Left cardiac atrium (tissue), 4 donors: ENCODE data around the gene TBXAS1. TPM values are rescaled to one million over a fixed set of nuclear protein-coding genes. Genes with fewer than 3 reads are reported as not detected.

Source experiments
- ATAC-seq, 2 donors: fragments of 200-7000 bp; cut with Tn5 transposase; one replicate each; pipeline ENCODE4 v1.9.1; 2020; ENCODE audit warnings: mild to moderate bottlenecking in 2 of 2, moderate library complexity in 2 of 2
- DNase-seq: peaks from one replicate; pipeline ENCODE4 v3.0.0-alpha.2; 2020
- intact Hi-C, 2 donors: fragments of 100-400 bp; cut with DNase I; formaldehyde crosslinking; loops; one replicate each; pipeline versions ENCODE4 v1.14.1 to v1.15.1; 2022 to 2023
- total RNA-seq, 2 donors: library from RNA; stranded (reverse); fragmentation: NEBNext Ultra II Directional; extraction: Animal tissue kit (Norgen Biotek cat#: 25700); gene quantifications; one replicate each; pipeline ENCODE4 v1.2.1, GENCODE V29; 2021
- donor health status: DM: no; HTN: yes; CAD: no.
- donor health status: DM: no; HTN: yes; CAD: no; lungs with severe emphysema.
- donor health status: DM: yes; HTN: yes; CAD: no.
- donor health status: Dilated cardiomyopathy.

TBXAS1 gene
- total RNA-seq, 2 donors from 2014 or later: 10.0 to 11.3 TPM

DNA sequence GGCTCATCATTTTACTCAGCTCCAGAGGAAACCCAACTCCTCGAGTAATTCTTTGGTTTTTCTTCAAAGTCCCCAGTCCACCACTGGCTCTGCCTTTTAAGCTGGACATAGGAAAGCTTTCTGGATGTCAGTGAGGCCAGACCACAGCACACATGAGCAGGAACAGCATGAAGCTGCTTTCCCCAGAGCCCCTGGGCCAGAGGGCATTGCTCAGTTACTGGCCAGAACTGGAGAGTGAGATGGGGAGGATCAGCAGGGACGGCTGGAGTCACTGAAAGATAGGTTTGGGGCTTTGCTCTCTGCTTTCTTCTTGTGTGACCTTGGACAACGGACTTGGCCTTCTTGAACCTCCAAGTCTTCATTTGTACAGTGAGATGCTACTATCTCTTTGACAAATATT, 190.5 kb downstream of the TBXAS1 start:
- DNase-seq: no peak
- no peak for ATAC-seq
- intact Hi-C loops: no loop called here

GRCh38 chr7:140021603-140022002, 192.5 kb downstream of the TBXAS1 start:
- DNase-seq: no peak
- intact Hi-C loops: no loop called here
- ATAC-seq: no peak

- intact Hi-C loops: no loop called here
- no peak for ATAC-seq
- no peak for DNase-seq
Measured at GRCh38 chr7:140022582-140023211, 193.6 kb downstream of the TBXAS1 start.

DNA sequence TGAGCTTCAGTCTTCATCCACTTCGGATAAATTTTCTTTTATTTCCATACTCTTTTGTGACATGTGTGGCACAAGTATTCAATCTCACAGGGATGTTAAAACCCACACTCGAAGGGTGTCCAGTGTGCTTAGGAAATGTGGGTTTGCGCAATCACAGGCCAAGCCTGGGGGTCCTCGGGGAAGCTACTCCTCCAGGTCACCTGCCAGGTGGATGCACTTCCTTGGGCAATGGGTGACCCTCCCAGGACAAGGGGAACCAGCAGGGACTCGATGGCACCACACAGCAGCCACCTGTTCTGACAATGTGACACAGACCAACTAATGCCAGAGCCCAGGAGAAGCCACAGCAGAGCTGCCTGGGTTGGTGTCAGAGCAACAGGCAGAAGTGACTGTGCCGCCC, 194.7 kb downstream of the TBXAS1 start:
- DNase-seq: no peak
- no peak for ATAC-seq
- intact Hi-C loops: no loop called here

DNA sequence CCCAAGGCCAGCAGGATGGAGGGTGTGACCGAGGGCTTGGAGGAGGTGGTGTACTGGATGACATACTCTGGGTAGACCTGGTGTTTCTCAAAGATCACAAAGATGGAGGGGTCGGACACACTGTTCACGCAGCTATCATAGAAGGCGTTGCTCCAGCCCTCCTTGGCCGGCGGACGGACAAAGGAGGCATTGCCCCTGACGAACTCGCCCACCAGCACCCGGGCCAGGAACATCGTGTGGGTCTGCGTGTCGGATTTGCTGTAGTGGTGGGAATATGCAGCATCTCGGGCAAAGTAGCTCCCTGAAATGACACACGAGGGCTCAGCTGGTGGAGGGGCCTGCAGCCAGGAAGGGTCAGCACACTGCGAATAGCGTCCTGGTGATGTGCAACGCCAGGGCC, 195.5 kb downstream of the TBXAS1 start:
- no peak for ATAC-seq
- intact Hi-C loops: no loop called here
- DNase-seq: no peak

GRCh38 chr7:140025241-140025640, 196.2 kb downstream of the TBXAS1 start:
- DNase-seq (no peak), ATAC-seq (no peak)
- intact Hi-C loops: no loop called here

- DNase-seq (no peak), ATAC-seq (no peak)
- intact Hi-C loops: no loop called here
Measured at GRCh38 chr7:140025814-140026433, 196.9 kb downstream of the TBXAS1 start.

GRCh38 chr7:140026935-140027334, 197.9 kb downstream of the TBXAS1 start:
- no peak for ATAC-seq
- intact Hi-C loops: no loop called here
- DNase-seq: no peak

- DNase-seq (no peak), ATAC-seq (no peak)
- intact Hi-C loops: no loop called here
Measured at GRCh38 chr7:140027858-140028257, 198.8 kb downstream of the TBXAS1 start.

DNA sequence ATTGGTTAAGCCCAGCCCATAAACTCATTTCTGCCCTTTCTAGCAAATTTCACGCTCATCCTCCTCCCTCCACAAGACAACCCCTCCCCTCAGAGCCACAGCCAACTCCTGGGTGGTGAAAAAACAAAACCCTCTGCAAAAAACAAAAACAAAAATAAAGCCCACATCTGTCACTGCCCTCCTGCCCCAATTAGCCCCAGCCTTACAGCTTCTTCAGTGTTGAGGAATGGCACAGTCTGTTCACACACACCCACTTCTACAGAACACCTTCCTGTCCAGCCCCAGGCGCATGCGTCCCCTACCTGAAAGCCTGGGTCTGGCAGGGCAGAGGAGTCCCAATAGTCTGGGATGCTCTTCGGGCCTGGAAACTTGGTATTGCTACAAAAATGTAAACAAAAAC, 199.2 kb downstream of the TBXAS1 start:
- intact Hi-C loops: no loop called here
- DNase-seq: no peak
- no peak for ATAC-seq

DNA sequence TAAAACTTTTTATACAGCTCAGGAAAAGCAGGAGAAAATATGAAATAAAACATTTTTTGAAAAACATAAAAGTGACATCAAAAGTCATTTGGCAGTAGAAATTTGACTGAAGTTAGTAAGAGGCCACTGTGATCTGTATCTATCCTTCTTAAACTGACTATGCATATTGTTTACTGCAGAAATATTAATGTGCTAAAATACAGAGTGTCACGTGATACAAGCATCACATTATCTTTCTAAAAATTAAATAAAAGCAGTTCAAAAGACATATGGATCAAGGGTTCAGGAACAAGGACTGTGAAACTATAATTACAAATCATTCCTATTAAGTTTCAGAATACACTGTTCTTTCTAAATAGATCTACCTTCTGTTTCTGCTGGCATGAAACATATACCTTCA, 200.0 kb downstream of the TBXAS1 start:
- intact Hi-C loops: no loop called here
- no peak for ATAC-seq
- DNase-seq: no peak

DNA sequence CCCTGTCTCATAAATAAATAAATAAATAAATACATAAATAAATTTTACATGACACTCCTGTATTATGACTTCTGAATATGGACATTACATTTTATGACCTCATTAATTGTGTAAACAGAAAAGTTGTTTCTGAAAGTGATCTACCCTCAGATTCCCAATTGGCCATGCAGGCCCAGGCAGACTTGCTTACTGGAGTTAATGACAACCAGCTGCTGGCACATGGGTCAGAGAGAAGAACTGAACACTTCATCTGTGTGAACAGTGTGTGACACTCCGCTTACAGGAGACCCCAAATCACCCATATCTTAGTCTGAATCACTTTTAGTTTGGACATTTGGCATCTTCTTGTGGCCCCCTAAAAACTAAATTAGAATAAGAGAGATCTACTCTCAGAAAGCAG, 202.3 kb downstream of the TBXAS1 start:
- ATAC-seq: no peak
- DNase-seq: no peak
- intact Hi-C loops: no loop called here

DNA sequence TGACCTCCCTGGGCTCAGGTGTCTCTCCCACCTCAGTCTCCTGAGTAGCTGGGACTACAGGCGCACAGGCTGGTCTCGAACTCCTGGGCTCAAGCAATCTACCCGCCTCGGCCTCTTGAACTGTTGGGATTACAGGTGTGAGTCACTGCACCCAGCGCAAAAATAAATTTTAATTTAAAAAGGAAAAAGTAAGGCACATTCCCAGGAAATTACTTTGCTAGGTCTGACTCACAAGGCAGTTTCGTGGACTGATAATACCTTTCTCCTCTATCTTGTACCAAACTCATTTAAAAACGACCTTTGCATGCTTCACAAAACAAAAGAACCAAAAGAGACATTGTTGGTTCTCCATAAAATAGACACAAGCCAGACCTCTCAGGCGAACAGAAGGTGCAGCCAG, 204.0 kb downstream of the TBXAS1 start:
- no peak for DNase-seq
- intact Hi-C loops: no loop called here
- no peak for ATAC-seq

- ATAC-seq: no peak
- intact Hi-C loops: no loop called here
- no peak for DNase-seq
Measured at GRCh38 chr7:140033779-140034363, 204.8 kb downstream of the TBXAS1 start.

DNA sequence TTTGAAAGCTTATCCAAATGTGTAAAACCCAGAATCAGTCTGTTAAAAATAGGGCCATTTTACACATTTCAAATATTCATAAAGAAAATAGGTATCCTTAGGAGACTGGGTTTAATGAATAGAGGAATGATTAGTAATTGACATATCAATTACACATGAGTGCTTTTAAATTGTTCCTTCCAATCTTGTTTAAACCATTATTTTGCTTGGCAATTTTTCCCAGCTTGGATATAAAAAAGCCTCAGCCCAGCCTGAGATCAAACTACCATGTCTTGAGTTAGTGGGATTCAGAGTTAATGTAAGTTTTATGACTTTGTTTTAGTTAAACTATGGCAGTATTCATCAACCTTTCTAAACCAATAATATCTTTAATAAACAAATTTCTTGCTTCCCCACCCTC, 205.4 kb downstream of the TBXAS1 start:
- no peak for ATAC-seq
- intact Hi-C loops: no loop called here
- DNase-seq: no peak

- intact Hi-C loops: no loop called here
- ATAC-seq: no peak
- no peak for DNase-seq
Measured at GRCh38 chr7:140035400-140036223, 206.5 kb downstream of the TBXAS1 start.

GRCh38 chr7:140036224-140036962, 207.3 kb downstream of the TBXAS1 start:
- ATAC-seq (no peak), DNase-seq (no peak)
- intact Hi-C loops: no loop called here

DNA sequence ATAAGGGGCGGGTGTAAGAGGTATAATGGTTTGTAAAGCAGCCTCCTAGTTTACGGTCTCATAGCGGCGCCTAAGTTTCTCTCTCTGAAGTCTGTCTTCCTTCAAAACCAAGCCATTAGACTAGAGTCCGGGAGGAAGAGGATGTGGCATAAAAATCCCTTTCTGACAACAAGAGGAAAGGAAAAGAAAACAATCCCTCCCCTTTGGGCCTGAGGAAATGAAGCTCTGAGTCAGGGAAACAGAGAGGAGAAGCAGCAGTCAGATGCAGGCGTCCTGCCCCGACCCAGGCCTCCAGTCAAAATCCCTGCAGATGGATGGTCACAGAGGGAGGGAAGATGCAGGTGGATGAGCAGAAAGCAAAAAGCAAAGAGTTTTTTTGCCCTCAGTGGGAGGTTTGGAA, 210.0 kb downstream of the TBXAS1 start:
- peak in 1 of 2 donors; percentile 19 for ATAC-seq
- DNase-seq: no peak
- intact Hi-C loops: no loop called here

DNA sequence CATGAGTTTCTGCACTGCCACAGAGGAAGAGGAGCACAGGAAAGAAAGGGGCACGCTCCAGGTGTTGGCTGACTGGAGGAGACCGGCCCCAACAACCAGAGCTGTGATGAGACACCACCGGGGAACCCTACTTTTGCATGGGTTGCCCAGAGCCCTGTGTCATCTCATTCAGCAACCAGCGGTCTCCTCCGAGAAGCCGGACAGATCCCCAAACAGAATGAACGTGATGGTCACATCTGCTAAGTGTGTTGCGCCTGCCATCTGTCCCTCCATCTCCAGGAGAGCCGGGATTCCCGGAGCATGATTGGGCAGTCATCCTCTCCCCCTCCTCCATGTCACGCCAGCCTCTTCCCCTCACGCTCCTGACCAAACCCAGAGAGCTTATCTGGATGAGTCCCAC, 210.8 kb downstream of the TBXAS1 start:
- DNase-seq (no peak), ATAC-seq (no peak)
- intact Hi-C loops: no loop called here
